ENCODE results near the gene ADGRG3.

Gene ADGRG3

GRCh38 chr16:57736419-57737351, 68.6 kb downstream of the ADGRG3 start:
- no peak for DNase-seq (ENCODE audit: low spot score)

- DNase-seq (ENCODE audit: low spot score), result no peak
Observed at GRCh38 chr16:57738844-57739243, 70.7 kb downstream of the ADGRG3 start.

All from ecto neural progenitor cell (in vitro differentiated cells).